Subcutaneous adipose tissue (tissue), 4 donors: ENCODE data around the gene SLC17A9. TPM values are rescaled to one million over a fixed set of nuclear protein-coding genes. Genes with fewer than 3 reads are reported as not detected.

ENCODE experiments used
- CTCF ChIP-seq: fragments of 450-650 bp; IDR thresholded peaks from one replicate; pipeline ENCODE4 v1.5.1; 2016; ENCODE audit warnings: low read depth, mild to moderate bottlenecking, control low read depth, antibody characterized with exemption, moderate library complexity
- total RNA-seq, 4 donors: library from RNA; depleted of rRNA; stranded (reverse); fragments of >200 nt; gene quantifications; one replicate each; pipeline ENCODE4 v1.1.0, GENCODE V29; 2016

Gene SLC17A9
- total RNA-seq, 4 donors from 2014 or later: 0.38 to 6.8 (median 2.1) TPM

DNA sequence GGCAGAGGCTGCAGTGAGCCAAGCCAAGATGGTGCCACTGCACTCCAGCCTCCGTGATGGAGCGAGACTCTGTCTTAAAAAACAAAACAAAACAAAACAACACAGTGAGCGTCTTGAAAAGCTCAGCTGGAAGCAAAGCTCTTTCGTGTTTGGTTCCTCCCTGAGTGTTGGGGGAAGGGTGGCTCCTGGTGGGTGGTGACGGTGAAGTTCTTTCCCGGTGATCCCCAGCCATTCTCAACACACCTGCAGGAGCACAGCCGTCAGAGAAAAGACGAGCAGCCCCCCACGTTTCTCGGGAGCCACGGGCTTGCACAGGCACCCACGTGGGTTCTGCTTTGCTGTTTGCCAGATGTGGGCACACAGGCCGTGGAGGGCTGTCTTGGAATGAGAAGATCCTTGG is 51.0 kb downstream of the SLC17A9 start:
- no peak for TF ChIP-seq CTCF

- TF ChIP-seq CTCF: no peak
Measured at GRCh38 chr20:63004607-63005364, 52.3 kb downstream of the SLC17A9 start.

DNA sequence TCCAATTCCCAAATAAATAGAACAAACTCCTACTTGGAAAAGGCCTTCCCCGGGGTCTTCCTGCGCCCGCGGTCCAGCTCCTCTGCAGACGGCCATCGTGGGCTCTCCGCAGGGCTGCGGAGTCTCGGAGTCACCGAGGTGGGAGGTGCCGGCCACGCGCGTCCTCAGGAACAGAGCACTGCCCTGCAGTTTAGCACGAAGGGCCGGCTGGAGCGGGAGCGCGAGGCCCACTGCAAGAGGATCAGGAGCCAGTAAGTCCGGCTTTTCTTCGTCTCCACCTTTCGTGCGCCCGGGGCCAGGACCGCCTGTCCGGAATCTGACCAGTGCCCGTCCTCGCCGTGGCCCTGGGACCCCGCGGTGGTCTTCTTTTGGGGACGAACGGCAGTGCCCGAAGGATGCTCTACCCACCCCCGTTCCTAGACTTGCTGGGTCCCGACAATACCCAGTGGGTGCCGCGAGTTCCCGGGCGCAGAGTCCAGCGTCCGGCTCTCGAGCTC is 52.9 kb downstream of the SLC17A9 start:
- TF ChIP-seq CTCF: no peak

DNA sequence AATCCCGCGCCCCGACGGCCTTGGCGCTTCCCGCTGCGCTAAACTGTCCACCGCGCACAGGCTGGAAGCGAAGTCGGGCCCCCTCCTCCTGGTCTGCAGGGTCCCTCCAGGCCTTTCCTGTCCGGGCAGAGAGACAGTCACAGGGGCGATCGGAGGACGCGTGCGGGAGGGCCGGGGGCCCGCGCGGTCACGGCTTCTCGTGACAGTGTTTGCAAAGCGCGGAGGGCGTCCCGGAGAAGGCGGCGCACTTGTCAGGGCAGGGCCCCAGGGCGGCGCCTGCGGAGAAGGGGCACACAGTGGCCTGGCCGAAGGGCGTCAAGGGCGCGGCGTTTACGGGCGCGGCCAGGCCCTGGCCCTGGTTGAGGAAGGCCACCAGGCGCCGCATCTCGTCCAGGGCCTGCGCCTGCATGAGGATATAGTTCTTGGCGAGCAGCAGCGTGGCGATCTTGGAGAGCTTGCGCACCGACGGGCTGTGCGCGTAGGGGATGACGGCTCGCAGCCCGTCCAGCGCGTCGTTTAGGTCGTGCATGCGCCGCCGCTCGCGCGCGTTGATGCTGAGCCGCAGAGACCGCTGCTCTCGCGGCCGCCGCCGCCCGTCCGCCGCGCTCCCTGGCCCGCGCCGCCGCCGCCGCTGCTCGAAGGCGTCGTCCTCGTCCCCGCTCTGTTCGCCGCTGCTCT is 53.5 kb downstream of the SLC17A9 start:
- no peak for TF ChIP-seq CTCF

GRCh38 chr20:63006540-63007359 is 54.2 kb downstream of the SLC17A9 start, which contains the start of gene BHLHE23:
TSS of gene BHLHE23 (minus strand) at chr20:63006964. CDS start at chr20:63006774, 190 bp downstream.
- TF ChIP-seq CTCF: no peak

DNA sequence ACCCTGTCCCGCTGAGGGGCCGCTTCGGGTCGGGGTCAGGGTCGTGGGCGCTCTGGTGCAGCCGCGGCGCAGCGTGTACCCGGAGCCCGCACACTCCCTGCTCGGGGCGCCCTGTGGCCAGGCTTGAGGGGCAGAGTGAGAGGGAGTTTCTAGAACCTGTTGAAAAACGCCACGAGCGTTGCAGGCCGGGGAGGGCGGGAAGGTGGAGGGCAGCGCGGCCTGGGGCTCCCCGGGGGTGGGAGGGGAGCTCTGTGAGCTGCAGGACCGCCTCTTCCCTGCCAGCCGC is 54.8 kb downstream of the SLC17A9 start:
- TF ChIP-seq CTCF: no peak
